Measurements from ENCODE around the gene ZBED2.
A peak's percentile ranks its signal among the peaks of the same experiment; 100 is the strongest.
"Not testable (repeated sequence)": the region's sequence is repeated elsewhere in the genome, so short reads cannot be mapped to it uniquely, and the experiment has no call there.

The ZBED2 gene

GRCh38 chr3:111595232-111595631 is at the start of gene ZBED2:
Gene ZBED2, minus strand, starts transcription at chr3:111595346. Its CDS starts 1,145 bp downstream, at chr3:111594201.
- no peak for DNase-seq (ENCODE audit: low read depth)
- TF ChIP-seq CTCF (conservative IDR thresholded peaks at IDR 0.05; ENCODE audit: low read depth, low read length), result no peak
- no peak within 1 kb of the TSS for H3K4me3 ChIP-seq (ENCODE audit: low read length)

- H3K4me3 ChIP-seq (ENCODE audit: low read length), result no peak overlapping the region
- DNase-seq (ENCODE audit: low read depth), result no peak
- no peak for TF ChIP-seq CTCF (conservative IDR thresholded peaks at IDR 0.05; ENCODE audit: low read depth, low read length)
These were observed 44.2 kb upstream of the ZBED2 start for GRCh38 chr3:111639316-111639715.

- no peak for DNase-seq (ENCODE audit: low read depth)
- no peak overlapping the region for H3K4me3 ChIP-seq (ENCODE audit: low read length)
- TF ChIP-seq CTCF (conservative IDR thresholded peaks at IDR 0.05; ENCODE audit: low read depth, low read length), result no peak
These were observed 41.3 kb upstream of the ZBED2 start for GRCh38 chr3:111636366-111636885.

GRCh38 chr3:111635403-111635802 is 40.3 kb upstream of the ZBED2 start:
- DNase-seq (ENCODE audit: low read depth), result no peak
- TF ChIP-seq CTCF (conservative IDR thresholded peaks at IDR 0.05; ENCODE audit: low read depth, low read length), result no peak
- no peak overlapping the region for H3K4me3 ChIP-seq (ENCODE audit: low read length)

GRCh38 chr3:111630638-111631037 is 35.5 kb upstream of the ZBED2 start:
- H3K4me3 ChIP-seq (ENCODE audit: low read length); DNase-seq (ENCODE audit: low read depth): not testable (repeated sequence)

GRCh38 chr3:111629018-111629417 is 33.9 kb upstream of the ZBED2 start:
- H3K4me3 ChIP-seq (ENCODE audit: low read length); DNase-seq (ENCODE audit: low read depth): not testable (repeated sequence)

- no peak for DNase-seq (ENCODE audit: low read depth)
- TF ChIP-seq CTCF (conservative IDR thresholded peaks at IDR 0.05; ENCODE audit: low read depth, low read length), result no peak
- no peak overlapping the region for H3K4me3 ChIP-seq (ENCODE audit: low read length)
These were observed 31.9 kb upstream of the ZBED2 start for GRCh38 chr3:111627092-111627491.

- peak; percentile 57 for TF ChIP-seq CTCF (conservative IDR thresholded peaks at IDR 0.05; ENCODE audit: low read depth, low read length)
- H3K4me3 ChIP-seq (ENCODE audit: low read length), result no peak overlapping the region
- DNase-seq (ENCODE audit: low read depth), result no peak
These were observed 26.4 kb upstream of the ZBED2 start for GRCh38 chr3:111621535-111621934.

Measured in retinal pigment epithelial cell (primary cell).